ENCODE results near the gene RMND5A.

DNA sequence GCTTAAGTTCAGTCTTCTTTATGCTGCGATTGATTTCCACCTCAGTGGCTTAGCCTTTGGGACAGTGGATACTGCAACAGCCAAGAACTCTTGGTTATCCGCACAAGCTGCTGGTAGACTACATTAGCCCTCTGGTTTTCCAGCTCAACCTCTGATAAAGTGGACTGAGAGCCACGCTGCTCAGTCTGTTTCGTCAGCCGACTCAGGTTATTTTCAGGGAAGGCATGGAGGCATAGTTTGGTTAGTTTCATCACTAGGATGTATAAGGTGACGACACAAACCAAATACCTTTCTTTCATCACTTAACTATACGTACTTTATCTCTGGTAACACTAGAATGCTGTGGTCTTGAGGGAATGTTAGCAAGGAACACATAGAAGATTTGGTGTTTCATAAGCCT is 56.4 kb downstream of the RMND5A start:
- TF ChIP-seq, protein P1, sequence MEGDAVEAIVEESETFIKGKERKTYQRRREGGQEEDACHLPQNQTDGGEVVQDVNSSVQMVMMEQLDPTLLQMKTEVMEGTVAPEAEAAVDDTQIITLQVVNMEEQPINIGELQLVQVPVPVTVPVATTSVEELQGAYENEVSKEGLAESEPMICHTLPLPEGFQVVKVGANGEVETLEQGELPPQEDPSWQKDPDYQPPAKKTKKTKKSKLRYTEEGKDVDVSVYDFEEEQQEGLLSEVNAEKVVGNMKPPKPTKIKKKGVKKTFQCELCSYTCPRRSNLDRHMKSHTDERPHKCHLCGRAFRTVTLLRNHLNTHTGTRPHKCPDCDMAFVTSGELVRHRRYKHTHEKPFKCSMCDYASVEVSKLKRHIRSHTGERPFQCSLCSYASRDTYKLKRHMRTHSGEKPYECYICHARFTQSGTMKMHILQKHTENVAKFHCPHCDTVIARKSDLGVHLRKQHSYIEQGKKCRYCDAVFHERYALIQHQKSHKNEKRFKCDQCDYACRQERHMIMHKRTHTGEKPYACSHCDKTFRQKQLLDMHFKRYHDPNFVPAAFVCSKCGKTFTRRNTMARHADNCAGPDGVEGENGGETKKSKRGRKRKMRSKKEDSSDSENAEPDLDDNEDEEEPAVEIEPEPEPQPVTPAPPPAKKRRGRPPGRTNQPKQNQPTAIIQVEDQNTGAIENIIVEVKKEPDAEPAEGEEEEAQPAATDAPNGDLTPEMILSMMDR (IDR thresholded peaks at IDR 0.05) = no peak
- TF ChIP-seq POLR2A (IDR thresholded peaks at IDR 0.05) = no peak

All from body of pancreas (tissue), 4 donors.